CD14-positive monocyte (primary cell): ENCODE measurements around the gene GAR1. TPM values are rescaled to one million over a fixed set of nuclear protein-coding genes. Genes with fewer than 3 reads are reported as not detected.

ENCODE experiments used
- DNase-seq, 3 donors: peaks; one replicate each; pipeline ENCODE4 v3.0.0-alpha.2; 2011 to 2022
- H2AFZ ChIP-seq: 2 replicates; pipeline ENCODE4 v1.6.0; 2012; ENCODE audit warnings: mild to moderate bottlenecking, low read depth, low read length, inconsistent platforms; ENCODE audit not compliant: insufficient read depth, poor library complexity, severe bottlenecking
- H3K27ac ChIP-seq, 2 donors: 1 replicate in 1 of 2; 2 replicates in 1 of 2; pipeline ENCODE4 v1.5.1; 2012 to 2013; ENCODE audit warnings: low read length in 2 of 2, control low read depth in 1 of 2, inconsistent platforms in 1 of 2, low read depth in 1 of 2, mild to moderate bottlenecking in 1 of 2
- H3K27me3 ChIP-seq, 2 donors: one replicate each; pipeline versions ENCODE4 v1.6.0 to v1.6.1; 2011 to 2013; ENCODE audit warnings: low read length in 2 of 2; ENCODE audit not compliant: control insufficient read depth in 2 of 2, insufficient read depth in 2 of 2
- H3K36me3 ChIP-seq, 2 donors: replicated peaks in 1 of 2; 1 replicate in 1 of 2; 2 replicates in 1 of 2; pipeline versions ENCODE4 v1.5.1 to v1.6.1; 2012 to 2013; ENCODE audit warnings: low read length in 2 of 2, control low read depth in 1 of 2, inconsistent platforms in 1 of 2, mild to moderate bottlenecking in 1 of 2; ENCODE audit not compliant: insufficient read depth in 2 of 2, control insufficient read depth in 1 of 2
- H3K4me1 ChIP-seq, 2 donors: 1 replicate in 1 of 2; 2 replicates in 1 of 2; pipeline versions ENCODE4 v1.5.1 to v1.6.1; 2012 to 2013; ENCODE audit warnings: low read length in 2 of 2, control low read depth in 1 of 2, inconsistent platforms in 1 of 2, mild to moderate bottlenecking in 1 of 2, moderate library complexity in 1 of 2; ENCODE audit not compliant: insufficient read depth in 2 of 2, control insufficient read depth in 1 of 2
- H3K4me2 ChIP-seq: replicated peaks from 2 replicates; pipeline ENCODE3; 2012; ENCODE audit warnings: low read length, moderate library complexity, mild to moderate bottlenecking; ENCODE audit not compliant: poor library complexity, severe bottlenecking; ENCODE audit errors: extremely low read depth
- H3K4me3 ChIP-seq, 3 experiments: fragments of 200-600 bp in 1 of 3; sonication (generic) in 1 of 3; replicated peaks in 1 of 3; 1 replicate in 2 of 3; 2 replicates in 1 of 3; pipeline ENCODE4 v1.5.1; 2011 to 2013; ENCODE audit warnings: low read length in 3 of 3, mild to moderate bottlenecking in 3 of 3, control low read depth in 2 of 3, low read depth in 2 of 3, inconsistent platforms in 1 of 3, moderate library complexity in 1 of 3
- H3K79me2 ChIP-seq: 2 replicates; pipeline ENCODE4 v1.6.0; 2012; ENCODE audit warnings: mild to moderate bottlenecking, control low read depth, inconsistent platforms, low read length, moderate library complexity; ENCODE audit not compliant: insufficient read depth
- H3K9ac ChIP-seq: 2 replicates; pipeline ENCODE4 v1.6.0; 2017; ENCODE audit warnings: low read length, mild to moderate bottlenecking; ENCODE audit not compliant: insufficient read depth, poor library complexity, severe bottlenecking
- H3K9me3 ChIP-seq, 2 donors: replicated peaks in 1 of 2; 1 replicate in 1 of 2; 2 replicates in 1 of 2; pipeline versions ENCODE4 v1.5.1 to v1.6.1; 2012 to 2013; ENCODE audit warnings: low read length in 2 of 2, control low read depth in 1 of 2; ENCODE audit not compliant: control insufficient read depth in 1 of 2, insufficient read depth in 1 of 2
- H4K20me1 ChIP-seq: 2 replicates; pipeline ENCODE4 v1.6.0; 2012; ENCODE audit warnings: mild to moderate bottlenecking, low read length, control low read depth, moderate library complexity; ENCODE audit not compliant: insufficient read depth
- H3K27ac Mint-ChIP-seq, 7 donors: one replicate each; pipeline ENCODE4 v1.8.0; 2020; ENCODE audit warnings: mild to moderate bottlenecking in 7 of 7, mixed read lengths in 7 of 7, moderate library complexity in 6 of 7, inconsistent platforms in 2 of 7
- H3K27me3 Mint-ChIP-seq, 3 donors: one replicate each; pipeline ENCODE4 v1.8.0; 2021 to 2022; ENCODE audit warnings: low read depth in 3 of 3, mild to moderate bottlenecking in 3 of 3, mixed read lengths in 3 of 3, moderate library complexity in 3 of 3, inconsistent platforms in 1 of 3
- H3K36me3 Mint-ChIP-seq, 2 donors: one replicate each; pipeline ENCODE4 v1.8.0; 2020; ENCODE audit warnings: mixed read lengths in 2 of 2, inconsistent platforms in 1 of 2, mild to moderate bottlenecking in 1 of 2
- H3K4me1 Mint-ChIP-seq: one replicate; pipeline ENCODE4 v1.8.0; 2020; ENCODE audit warnings: mild to moderate bottlenecking, mixed read lengths
- H3K4me3 Mint-ChIP-seq, 2 donors: one replicate each; pipeline ENCODE4 v1.8.0; 2020; ENCODE audit warnings: mild to moderate bottlenecking in 2 of 2, mixed read lengths in 2 of 2, moderate library complexity in 1 of 2
- H3K9me3 Mint-ChIP-seq, 7 donors: one replicate each; pipeline ENCODE4 v1.8.0; 2020 to 2022; ENCODE audit warnings: mixed read lengths in 7 of 7, mild to moderate bottlenecking in 6 of 7, moderate library complexity in 6 of 7, inconsistent platforms in 2 of 7
- CTCF ChIP-seq: fragments of 200-600 bp; IDR thresholded peaks from one replicate; pipeline ENCODE4 v1.8.0; 2022; ENCODE audit warnings: antibody characterized with exemption, mild to moderate bottlenecking
- WGBS: methylation state at CpG from one replicate; pipeline ENCODE4 v1.1.5; 2013; ENCODE audit warnings: missing lambda C conversion rate; ENCODE audit not compliant: insufficient coverage; 5-methylcytosine and 5-hydroxymethylcytosine counted together
- intact Hi-C, 2 donors: fragments of 100-400 bp; cut with micrococcal nuclease; formaldehyde crosslinking; loops; one replicate each; pipeline versions ENCODE4 v1.15.0 to v1.15.1; 2023
- polyA plus RNA-seq, 3 donors: library from polyadenylated mRNA; depleted of rRNA in 1 of 3; unstranded in 2 of 3; stranded (reverse) in 1 of 3; fragments of 300-500 nt in 2 of 3; fragments of >200 nt in 1 of 3; fragmentation: Illumina TruSeq in 2 of 3; gene quantifications; 1 replicate in 2 of 3; 2 replicates in 1 of 3; pipeline ENCODE4 v1.2.3, GENCODE V29; 2012 to 2021

The GAR1 gene
- polyA plus RNA-seq, 3 donors = 4.3 to 8.7 (median 4.7) TPM

DNA sequence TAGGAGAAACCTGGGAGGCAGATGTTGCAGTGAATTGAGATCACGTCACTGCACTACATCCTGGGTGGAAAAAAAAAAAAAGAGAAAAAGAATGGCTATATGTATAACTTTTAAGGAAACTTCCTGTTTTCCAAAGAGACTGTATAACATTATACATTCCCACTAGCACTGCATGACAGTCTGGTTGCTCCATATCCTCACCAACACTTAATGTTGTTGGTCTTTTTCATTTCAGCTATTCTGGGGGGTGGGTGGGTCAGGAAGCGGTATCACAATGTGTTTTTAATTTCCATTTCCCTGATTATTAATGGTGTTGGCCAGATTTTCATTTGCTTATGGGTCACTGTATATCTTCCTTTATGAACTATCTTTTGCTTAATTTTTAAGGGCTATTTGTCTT, 45.7 kb downstream of the GAR1 start:
- H3K4me1 ChIP-seq = no peaks in the 10 kb centered on the region
- H3K36me3 ChIP-seq = no peaks in the 10 kb centered on the region
- H3K9me3 Mint-ChIP-seq = peaks cover 6 to 16% (median 13%) of the 10 kb centered on the region in 7 donors
- intact Hi-C loops = no loop called here
- no peaks in the 10 kb centered on the region for H3K36me3 Mint-ChIP-seq
- H3K79me2 ChIP-seq = no peaks in the 10 kb centered on the region
- no peak overlapping the region for H3K4me3 ChIP-seq
- no peak overlapping the region for H3K4me2 ChIP-seq
- DNase-seq = no peak
- no CpG with 5 or more reads among the region's 2 CpGs for WGBS
- TF ChIP-seq CTCF = no peak
- no peak overlapping the region for H2AFZ ChIP-seq
- H3K27ac Mint-ChIP-seq = no peak overlapping the region
- peaks cover 11 to 18% of the 10 kb centered on the region in 2 donors for H3K9me3 ChIP-seq
- H3K9ac ChIP-seq = no peak overlapping the region
- no peaks in the 10 kb centered on the region for H3K27me3 ChIP-seq
- no peak overlapping the region for H3K4me3 Mint-ChIP-seq
- no peaks in the 10 kb centered on the region for H3K27me3 Mint-ChIP-seq
- no peaks in the 10 kb centered on the region for H3K4me1 Mint-ChIP-seq
- H4K20me1 ChIP-seq = no peaks in the 10 kb centered on the region
- H3K27ac ChIP-seq = no peak overlapping the region

GRCh38 chr4:109861916-109862511, 46.5 kb downstream of the GAR1 start:
- Histone ChIP-seq H3K27ac (no peak overlapping the region), H3K4me1 (no peaks in the 10 kb centered on the region), H2AFZ (no peak overlapping the region), H3K9me3 (peaks cover 11 to 18% of the 10 kb centered on the region in 2 donors), H3K4me3 (no peak overlapping the region), H3K9ac (no peak overlapping the region), H3K27me3 (no peaks in the 10 kb centered on the region), H3K4me2 (no peak overlapping the region), H3K79me2 (no peaks in the 10 kb centered on the region), H4K20me1 (no peaks in the 10 kb centered on the region), H3K36me3 (no peaks in the 10 kb centered on the region)
- no peak for TF ChIP-seq CTCF
- Mint-ChIP-seq H3K4me1 (no peaks in the 10 kb centered on the region), H3K9me3 (peaks cover 6 to 16% (median 13%) of the 10 kb centered on the region in 7 donors), H3K4me3 (no peak overlapping the region), H3K27ac (no peak overlapping the region), H3K36me3 (no peaks in the 10 kb centered on the region), H3K27me3 (no peaks in the 10 kb centered on the region)
- DNase-seq = no peak
- intact Hi-C loops = no loop called here
- 100% methylated on average over 1 of the region's 3 CpGs for WGBS
